Panc1 (cell line): ENCODE data around the gene CLK3. TPM values are rescaled to one million over a fixed set of nuclear protein-coding genes. Genes with fewer than 3 reads are reported as not detected.

ENCODE experiments used
- ATAC-seq: fragments of 200-7000 bp; cut with Tn5 transposase; 2 replicates; pipeline ENCODE4 v1.9.1; 2020; ENCODE audit warnings: mild to moderate bottlenecking, moderate library complexity
- BruUV-seq: library from RNA; stranded (reverse); fragments of 400-500 nt; replicated peaks from 2 replicates; lab custom pipeline; 2021; lab: Mats Ljungman, UMichigan
- CTCF ChIA-PET: fragments of 300-600 bp; sonication (Branson Sonifier 250); formaldehyde crosslinking; loops from one replicate; lab custom pipeline; 2022; ENCODE audit warnings: antibody characterized with exemption; lab: Charles Lee
- POLR2A ChIA-PET: fragments of 300-600 bp; sonication (Branson Sonifier 250); formaldehyde crosslinking; loops from one replicate; lab custom pipeline; 2022; ENCODE audit warnings: antibody characterized with exemption; lab: Charles Lee
- DNase-seq: peaks from one replicate; pipeline ENCODE4 v3.0.0-alpha.2; 2010; ENCODE audit warnings: low read depth, low spot score
- H3K27ac ChIP-seq: 2 replicates; pipeline ENCODE4 v1.5.1; 2011; ENCODE audit warnings: mild to moderate bottlenecking, low read length, inconsistent platforms
- H3K27me3 ChIP-seq: fragments of 200-500 bp; sonication (Bioruptor generic); 2 replicates; pipeline ENCODE4 v1.6.0; 2014; ENCODE audit warnings: low read length, inconsistent platforms; ENCODE audit not compliant: control insufficient read depth, insufficient read depth
- H3K36me3 ChIP-seq: fragments of 200-500 bp; sonication (Bioruptor generic); 2 replicates; pipeline ENCODE4 v1.5.1; 2014; ENCODE audit warnings: inconsistent platforms, mild to moderate bottlenecking, low read length, moderate library complexity; ENCODE audit not compliant: control insufficient read depth, insufficient read depth
- H3K4me1 ChIP-seq: 2 replicates; pipeline ENCODE4 v1.5.1; 2011; ENCODE audit warnings: inconsistent platforms, mild to moderate bottlenecking, low read length, moderate library complexity; ENCODE audit not compliant: control insufficient read depth, insufficient read depth
- H3K4me3 ChIP-seq, 2 experiments: 2 replicates each; pipeline ENCODE4 v1.5.1; 2011 to 2012; ENCODE audit warnings: low read depth in 2 of 2, low read length in 2 of 2, mild to moderate bottlenecking in 2 of 2, inconsistent platforms in 1 of 2, moderate library complexity in 1 of 2
- H3K9me3 ChIP-seq: fragments of 200-500 bp; sonication (Bioruptor generic); 2 replicates; pipeline ENCODE4 v1.5.1; 2014; ENCODE audit warnings: low read depth, mild to moderate bottlenecking, inconsistent platforms, low read length, moderate library complexity; ENCODE audit not compliant: control insufficient read depth, insufficient read depth
- POLR2AphosphoS5 ChIP-seq: IDR thresholded peaks from 2 replicates; pipeline ENCODE4 v1.6.1; 2012; ENCODE audit warnings: mild to moderate bottlenecking, low read depth, low read length, moderate library complexity
- SIN3A ChIP-seq: IDR thresholded peaks from 2 replicates; pipeline ENCODE4 v1.6.1; 2012; ENCODE audit warnings: low read depth, mild to moderate bottlenecking, low read length, moderate library complexity, borderline replicate concordance; ENCODE audit not compliant: insufficient read depth
- TCF7L2 ChIP-seq: IDR thresholded peaks from 2 replicates; pipeline ENCODE4 v1.6.1; 2011; ENCODE audit warnings: mild to moderate bottlenecking, low read depth, low read length, inconsistent platforms
- in situ Hi-C: cut with HindIII; loops from 2 replicates; pipeline ENCODE4 v1.10.0; 2016; ENCODE audit warnings: low sequenced_read_pairs, low pct_unique_long_range_greater_than_20kb
- intact Hi-C: fragments of 100-400 bp; cut with micrococcal nuclease; formaldehyde crosslinking; loops from one replicate; pipeline ENCODE4 v1.10.0; 2022; ENCODE audit not compliant: unreplicated experiment
- total RNA-seq: library from RNA; stranded (reverse); gene quantifications from one replicate; pipeline ENCODE4 v1.2.1, GENCODE V29; 2021; ENCODE audit not compliant: unreplicated experiment
- TF ChIP-seq, protein P1 (sequence below), 2 experiments: IDR thresholded peaks; 2 replicates each; pipeline ENCODE4 v1.6.1; 2011 to 2012; ENCODE audit warnings: low read depth in 2 of 2, control low read depth in 1 of 2, low read length in 1 of 2, mild to moderate bottlenecking in 1 of 2, moderate library complexity in 1 of 2; ENCODE audit not compliant: insufficient read depth in 1 of 2
- TF ChIP-seq, protein P2 (sequence below): fragments of 450-650 bp; IDR thresholded peaks from 2 replicates; pipeline ENCODE4 v1.5.1; 2017; ENCODE audit warnings: mild to moderate bottlenecking

The CLK3 gene
- total RNA-seq, 1 experiment from 2014 or later = 69.8 TPM

DNA sequence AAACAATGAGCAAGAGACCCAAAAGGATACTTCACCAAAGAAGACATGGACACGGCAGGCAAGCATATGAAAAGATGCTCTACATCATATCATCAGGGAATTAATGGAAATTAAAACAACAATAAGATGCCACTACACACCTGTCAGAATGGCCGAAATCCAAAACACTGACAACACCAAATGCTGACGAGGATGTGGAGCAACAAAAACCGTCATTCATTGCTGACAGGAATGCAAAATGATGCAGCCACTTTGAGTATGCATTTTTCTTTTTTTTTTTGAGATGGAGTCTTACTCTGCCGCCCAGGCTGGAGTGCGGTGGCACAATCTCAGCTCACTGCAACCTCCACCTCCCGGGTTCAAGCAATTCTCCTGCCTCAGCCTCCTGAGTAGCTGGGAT lies 61.2 kb downstream of the CLK3 start:
- ATAC-seq = no peak
- BruUV-seq = no TSS peak

More for the DNA sequence above, 61.2 kb downstream of the CLK3 start:
- Histone ChIP-seq H3K27me3 (no peaks in the 10 kb centered on the region), H3K9me3 (no peaks in the 10 kb centered on the region), H3K4me3 (no peak overlapping the region), H3K27ac (no peak overlapping the region), H3K36me3 (no peaks in the 10 kb centered on the region), H3K4me1 (no peaks in the 10 kb centered on the region)
- in situ Hi-C loops = no loop called here
- CTCF ChIA-PET = no interaction called here
- no peak for TF ChIP-seq TCF7L2
- TF ChIP-seq, protein P1, sequence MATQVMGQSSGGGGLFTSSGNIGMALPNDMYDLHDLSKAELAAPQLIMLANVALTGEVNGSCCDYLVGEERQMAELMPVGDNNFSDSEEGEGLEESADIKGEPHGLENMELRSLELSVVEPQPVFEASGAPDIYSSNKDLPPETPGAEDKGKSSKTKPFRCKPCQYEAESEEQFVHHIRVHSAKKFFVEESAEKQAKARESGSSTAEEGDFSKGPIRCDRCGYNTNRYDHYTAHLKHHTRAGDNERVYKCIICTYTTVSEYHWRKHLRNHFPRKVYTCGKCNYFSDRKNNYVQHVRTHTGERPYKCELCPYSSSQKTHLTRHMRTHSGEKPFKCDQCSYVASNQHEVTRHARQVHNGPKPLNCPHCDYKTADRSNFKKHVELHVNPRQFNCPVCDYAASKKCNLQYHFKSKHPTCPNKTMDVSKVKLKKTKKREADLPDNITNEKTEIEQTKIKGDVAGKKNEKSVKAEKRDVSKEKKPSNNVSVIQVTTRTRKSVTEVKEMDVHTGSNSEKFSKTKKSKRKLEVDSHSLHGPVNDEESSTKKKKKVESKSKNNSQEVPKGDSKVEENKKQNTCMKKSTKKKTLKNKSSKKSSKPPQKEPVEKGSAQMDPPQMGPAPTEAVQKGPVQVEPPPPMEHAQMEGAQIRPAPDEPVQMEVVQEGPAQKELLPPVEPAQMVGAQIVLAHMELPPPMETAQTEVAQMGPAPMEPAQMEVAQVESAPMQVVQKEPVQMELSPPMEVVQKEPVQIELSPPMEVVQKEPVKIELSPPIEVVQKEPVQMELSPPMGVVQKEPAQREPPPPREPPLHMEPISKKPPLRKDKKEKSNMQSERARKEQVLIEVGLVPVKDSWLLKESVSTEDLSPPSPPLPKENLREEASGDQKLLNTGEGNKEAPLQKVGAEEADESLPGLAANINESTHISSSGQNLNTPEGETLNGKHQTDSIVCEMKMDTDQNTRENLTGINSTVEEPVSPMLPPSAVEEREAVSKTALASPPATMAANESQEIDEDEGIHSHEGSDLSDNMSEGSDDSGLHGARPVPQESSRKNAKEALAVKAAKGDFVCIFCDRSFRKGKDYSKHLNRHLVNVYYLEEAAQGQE (IDR thresholded peaks at IDR 0.05; ENCODE audit: insufficient read depth in 1 of 2, low read depth in 2 of 2, low read length in 1 of 2) = no peak
- no peak for TF ChIP-seq POLR2AphosphoS5
- TF ChIP-seq, protein P2, sequence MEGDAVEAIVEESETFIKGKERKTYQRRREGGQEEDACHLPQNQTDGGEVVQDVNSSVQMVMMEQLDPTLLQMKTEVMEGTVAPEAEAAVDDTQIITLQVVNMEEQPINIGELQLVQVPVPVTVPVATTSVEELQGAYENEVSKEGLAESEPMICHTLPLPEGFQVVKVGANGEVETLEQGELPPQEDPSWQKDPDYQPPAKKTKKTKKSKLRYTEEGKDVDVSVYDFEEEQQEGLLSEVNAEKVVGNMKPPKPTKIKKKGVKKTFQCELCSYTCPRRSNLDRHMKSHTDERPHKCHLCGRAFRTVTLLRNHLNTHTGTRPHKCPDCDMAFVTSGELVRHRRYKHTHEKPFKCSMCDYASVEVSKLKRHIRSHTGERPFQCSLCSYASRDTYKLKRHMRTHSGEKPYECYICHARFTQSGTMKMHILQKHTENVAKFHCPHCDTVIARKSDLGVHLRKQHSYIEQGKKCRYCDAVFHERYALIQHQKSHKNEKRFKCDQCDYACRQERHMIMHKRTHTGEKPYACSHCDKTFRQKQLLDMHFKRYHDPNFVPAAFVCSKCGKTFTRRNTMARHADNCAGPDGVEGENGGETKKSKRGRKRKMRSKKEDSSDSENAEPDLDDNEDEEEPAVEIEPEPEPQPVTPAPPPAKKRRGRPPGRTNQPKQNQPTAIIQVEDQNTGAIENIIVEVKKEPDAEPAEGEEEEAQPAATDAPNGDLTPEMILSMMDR = no peak
- TF ChIP-seq SIN3A = no peak
- DNase-seq = no peak
- POLR2A ChIA-PET = no interaction called here
- intact Hi-C loops = no loop called here

Other genes with a start within 250 kb of the CLK3 start
- 0.57 TPM for gene CYP11A1, start 248.2 kb upstream of the CLK3 start, total RNA-seq
- gene SEMA7A, start 181.9 kb upstream of the CLK3 start, total RNA-seq = 11.2 TPM
- gene UBL7, start 154.7 kb upstream of the CLK3 start, total RNA-seq = 68.5 TPM
- gene ARID3B, start 74.6 kb upstream of the CLK3 start, total RNA-seq = 12.7 TPM
- 45.5 TPM for gene EDC3, start 80.2 kb downstream of the CLK3 start, total RNA-seq
- 0.15 TPM for gene CYP1A1, start 109.7 kb downstream of the CLK3 start, total RNA-seq
- gene CYP1A2, start 133.0 kb downstream of the CLK3 start, total RNA-seq = not detected
- gene CSK, start 166.2 kb downstream of the CLK3 start, total RNA-seq = 81.4 TPM
- gene LMAN1L, start 197.0 kb downstream of the CLK3 start, total RNA-seq = not detected
- gene CPLX3, start 210.8 kb downstream of the CLK3 start, total RNA-seq = not detected
- 73.3 TPM for gene ULK3, start 227.3 kb downstream of the CLK3 start, total RNA-seq